Activated CD4-positive, alpha-beta T cell treated with anti-CD3 and anti-CD28 coated beads, Interleukin-2, amount 10 ng/mL, durations not matched to agents 7 days and 5 days (primary cell): ENCODE results near the gene PCGF3. TPM values are rescaled to one million over a fixed set of nuclear protein-coding genes. Genes with fewer than 3 reads are reported as not detected.
"Not testable (repeated sequence)": the region's sequence is repeated elsewhere in the genome, so short reads cannot be mapped to it uniquely, and the experiment has no call there.

Source experiments
- CTCF ChIA-PET: fragments of 350-600 bp; sonication (Branson Sonifier 250); formaldehyde crosslinking; loops from one replicate; lab custom pipeline; 2021; ENCODE audit warnings: antibody characterized with exemption; lab: Charles Lee
- POLR2A ChIA-PET: fragments of 350-600 bp; sonication (Branson Sonifier 250); formaldehyde crosslinking; loops from one replicate; lab custom pipeline; 2021; ENCODE audit warnings: antibody characterized with exemption; lab: Charles Lee
- DNase-seq: peaks from one replicate; pipeline ENCODE4 v3.0.0-alpha.2; 2020
- H3K27ac Mint-ChIP-seq: one replicate; pipeline ENCODE4 v1.8.0; 2021; ENCODE audit warnings: mild to moderate bottlenecking, moderate library complexity, mixed read lengths
- H3K27me3 Mint-ChIP-seq: one replicate; pipeline ENCODE4 v1.8.0; 2021; ENCODE audit warnings: mixed read lengths
- H3K36me3 Mint-ChIP-seq: one replicate; pipeline ENCODE4 v1.8.0; 2021; ENCODE audit warnings: low read depth, mixed read lengths
- H3K4me1 Mint-ChIP-seq: one replicate; pipeline ENCODE4 v1.8.0; 2021; ENCODE audit warnings: mixed read lengths
- H3K4me3 Mint-ChIP-seq: one replicate; pipeline ENCODE4 v1.8.0; 2021; ENCODE audit warnings: mild to moderate bottlenecking, moderate library complexity, mixed read lengths
- H3K9me3 Mint-ChIP-seq: one replicate; pipeline ENCODE4 v1.8.0; 2021; ENCODE audit warnings: mixed read lengths
- total RNA-seq, 2 experiments: library from RNA; stranded (reverse); gene quantifications; one replicate each; pipeline ENCODE4 v1.2.3, GENCODE V29; 2021

Gene PCGF3
- total RNA-seq, 2 experiments from 2014 or later, result 34.9 to 36.8 TPM

GRCh38 chr4:687971-688853 is 17.4 kb upstream of the PCGF3 start:
- CTCF ChIA-PET, result no interaction called here
- H3K4me1 Mint-ChIP-seq, result peaks cover 1% of the 10 kb centered on the region
- no peak for DNase-seq
- H3K27ac Mint-ChIP-seq, result no peak overlapping the region
- H3K4me3 Mint-ChIP-seq, result no peak overlapping the region
- POLR2A ChIA-PET, result no interaction called here
- peaks cover 14% of the 10 kb centered on the region for H3K27me3 Mint-ChIP-seq
- H3K36me3 Mint-ChIP-seq, result no peaks in the 10 kb centered on the region
- H3K9me3 Mint-ChIP-seq, result no peaks in the 10 kb centered on the region

- Mint-ChIP-seq H3K9me3 (no peaks in the 10 kb centered on the region), H3K4me1 (no peaks in the 10 kb centered on the region), H3K4me3 (no peak within 1 kb of the TSS), H3K27ac (no peak within 1 kb of the TSS), H3K36me3 (no peaks in the 10 kb centered on the region), H3K27me3 (peaks cover 14% of the 10 kb centered on the region)
- no peak for DNase-seq
- CTCF ChIA-PET, result no interaction called here
- POLR2A ChIA-PET, result no interaction called here
These were observed 16.6 kb upstream of the PCGF3 start, which contains the start of gene SLC49A3 for GRCh38 chr4:688854-689681. Gene SLC49A3 (minus strand): TSS chr4:689151. CDS start chr4:689127, 24 bp downstream.

GRCh38 chr4:689723-690122 is 15.9 kb upstream of the PCGF3 start:
- no peak for DNase-seq
- no peak overlapping the region for H3K27ac Mint-ChIP-seq
- no peaks in the 10 kb centered on the region for H3K36me3 Mint-ChIP-seq
- H3K4me3 Mint-ChIP-seq, result no peak overlapping the region
- H3K9me3 Mint-ChIP-seq, result no peaks in the 10 kb centered on the region
- peaks cover 14% of the 10 kb centered on the region for H3K27me3 Mint-ChIP-seq
- ChIA-PET CTCF (interaction anchor here (0.6 kb wide), 1 partner anchor 52 kb away, joined by 3 read pairs; no protein-coding TSS in a partner anchor), POLR2A (no interaction called here)
- H3K4me1 Mint-ChIP-seq, result no peaks in the 10 kb centered on the region

GRCh38 chr4:692771-693554 is 12.7 kb upstream of the PCGF3 start:
- no peak for DNase-seq
- POLR2A ChIA-PET, result no interaction called here
- H3K4me1 Mint-ChIP-seq, result no peaks in the 10 kb centered on the region
- H3K27ac Mint-ChIP-seq, result no peak overlapping the region
- CTCF ChIA-PET, result no interaction called here
- no peak overlapping the region for H3K4me3 Mint-ChIP-seq
- no peaks in the 10 kb centered on the region for H3K9me3 Mint-ChIP-seq
- no peaks in the 10 kb centered on the region for H3K36me3 Mint-ChIP-seq
- peaks cover 15% of the 10 kb centered on the region for H3K27me3 Mint-ChIP-seq

- POLR2A ChIA-PET, CTCF ChIA-PET, DNase-seq: not testable (repeated sequence)
These were observed 11.2 kb upstream of the PCGF3 start for GRCh38 chr4:694341-694940.

GRCh38 chr4:699816-700580 is 5.6 kb upstream of the PCGF3 start:
- Mint-ChIP-seq H3K27me3 (peaks cover 4% of the 10 kb centered on the region), H3K36me3 (peaks cover 8% of the 10 kb centered on the region), H3K4me1 (peaks cover 20% of the 10 kb centered on the region), H3K4me3 (no peak overlapping the region), H3K9me3 (peaks cover 5% of the 10 kb centered on the region), H3K27ac (peak overlapping the region; percentile 97)
- ChIA-PET POLR2A (no interaction called here), CTCF (interaction anchor here (0.8 to 2.8 kb wide), 3 partner anchors 14 to 16 kb away, joined by 3 to 8 read pairs (median 4); no protein-coding TSS in a partner anchor)
- no peak for DNase-seq

More at GRCh38 chr4:694341-694940, 11.2 kb upstream of the PCGF3 start:
- H3K36me3 Mint-ChIP-seq, H3K4me1 Mint-ChIP-seq, H3K9me3 Mint-ChIP-seq, H3K4me3 Mint-ChIP-seq, H3K27ac Mint-ChIP-seq: not testable (repeated sequence)
- H3K27me3 Mint-ChIP-seq, result peaks cover 15% of the 10 kb centered on the region

GRCh38 chr4:700587-701264 is 4.9 kb upstream of the PCGF3 start:
- POLR2A ChIA-PET, result no interaction called here
- no peak for DNase-seq
- Mint-ChIP-seq H3K27me3 (peaks cover 3% of the 10 kb centered on the region), H3K9me3 (peaks cover 5% of the 10 kb centered on the region), H3K36me3 (peaks cover 8% of the 10 kb centered on the region), H3K27ac (no peak overlapping the region), H3K4me1 (peaks cover 24% of the 10 kb centered on the region), H3K4me3 (no peak overlapping the region)
- CTCF ChIA-PET, result interaction anchor here (0.7 to 2.8 kb wide), 3 partner anchors 15 to 222 kb away, joined by 3 to 8 read pairs (median 4); no protein-coding TSS in a partner anchor

- peaks cover 24% of the 10 kb centered on the region for H3K4me1 Mint-ChIP-seq
- no peak overlapping the region for H3K4me3 Mint-ChIP-seq
- POLR2A ChIA-PET, result no interaction called here
- H3K27ac Mint-ChIP-seq, result no peak overlapping the region
- CTCF ChIA-PET, result no interaction called here
- H3K9me3 Mint-ChIP-seq, result peaks cover 5% of the 10 kb centered on the region
- DNase-seq, result no peak
- H3K36me3 Mint-ChIP-seq, result peaks cover 8% of the 10 kb centered on the region
- H3K27me3 Mint-ChIP-seq, result no peaks in the 10 kb centered on the region
These were observed 3.0 kb upstream of the PCGF3 start for GRCh38 chr4:702618-703048.

- Mint-ChIP-seq H3K4me1 (peaks cover 26% of the 10 kb centered on the region), H3K27ac (no peak overlapping the region), H3K4me3 (no peak overlapping the region), H3K27me3 (no peaks in the 10 kb centered on the region), H3K9me3 (peaks cover 5% of the 10 kb centered on the region), H3K36me3 (peaks cover 8% of the 10 kb centered on the region)
- ChIA-PET CTCF (interaction anchor here (0.6 kb wide), 1 partner anchor 19 kb away, joined by 4 read pairs; no protein-coding TSS in a partner anchor), POLR2A (no interaction called here)
- DNase-seq, result no peak
These were observed 2.1 kb upstream of the PCGF3 start for GRCh38 chr4:703336-704197.

- Mint-ChIP-seq H3K27me3 (no peaks in the 10 kb centered on the region), H3K9me3 (peaks cover 5% of the 10 kb centered on the region)
These were observed 1.3 kb upstream of the PCGF3 start for GRCh38 chr4:704198-704891.

More at GRCh38 chr4:704198-704891, 1.3 kb upstream of the PCGF3 start:
- ChIA-PET CTCF (interaction anchor here (0.6 kb wide), 1 partner anchor 20 kb away, joined by 4 read pairs; no protein-coding TSS in a partner anchor), POLR2A (no interaction called here)
- peaks cover 6% of the 10 kb centered on the region for H3K36me3 Mint-ChIP-seq
- H3K27ac Mint-ChIP-seq, result no peak overlapping the region
- DNase-seq, result no peak
- H3K4me1 Mint-ChIP-seq, result peaks cover 23% of the 10 kb centered on the region
- no peak overlapping the region for H3K4me3 Mint-ChIP-seq
